Measurements from ENCODE around the gene PLLP. TPM values are rescaled to one million over a fixed set of nuclear protein-coding genes. Genes with fewer than 3 reads are reported as not detected.
A peak's percentile ranks its signal among the peaks of the same experiment; 100 is the strongest.

The PLLP gene
- total RNA-seq, 1 donor from 2014 or later: 104 TPM

DNA sequence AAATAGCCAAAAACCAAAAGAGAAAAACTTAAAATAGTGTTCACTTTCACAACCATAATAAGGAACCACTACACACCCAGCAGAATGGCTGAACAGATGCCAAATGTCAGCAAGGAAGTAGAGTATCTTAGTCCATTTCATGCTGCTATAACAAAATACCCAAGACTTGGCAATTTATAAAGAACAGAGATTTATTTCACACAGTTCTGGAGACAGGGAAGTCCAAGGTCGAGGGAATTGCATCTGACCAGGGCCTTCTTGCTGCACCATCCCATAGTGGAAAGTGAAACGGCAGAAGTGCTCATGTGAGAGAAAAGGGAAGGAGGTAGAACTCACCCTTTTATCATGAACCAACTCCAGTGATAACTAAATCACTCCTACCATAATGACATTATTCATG is 40.3 kb upstream of the PLLP start:
- Histone ChIP-seq H3K36me3 (no peaks in the 10 kb centered on the region), H3K27me3 (no peaks in the 10 kb centered on the region), H3K27ac (no peak overlapping the region), H3K9me3 (no peaks in the 10 kb centered on the region), H3K4me1 (no peaks in the 10 kb centered on the region), H3K4me3 (no peak overlapping the region)
- intact Hi-C loops (cut with DNase I): no loop called here
- DNase-seq: no peak
- TF ChIP-seq, protein P1, sequence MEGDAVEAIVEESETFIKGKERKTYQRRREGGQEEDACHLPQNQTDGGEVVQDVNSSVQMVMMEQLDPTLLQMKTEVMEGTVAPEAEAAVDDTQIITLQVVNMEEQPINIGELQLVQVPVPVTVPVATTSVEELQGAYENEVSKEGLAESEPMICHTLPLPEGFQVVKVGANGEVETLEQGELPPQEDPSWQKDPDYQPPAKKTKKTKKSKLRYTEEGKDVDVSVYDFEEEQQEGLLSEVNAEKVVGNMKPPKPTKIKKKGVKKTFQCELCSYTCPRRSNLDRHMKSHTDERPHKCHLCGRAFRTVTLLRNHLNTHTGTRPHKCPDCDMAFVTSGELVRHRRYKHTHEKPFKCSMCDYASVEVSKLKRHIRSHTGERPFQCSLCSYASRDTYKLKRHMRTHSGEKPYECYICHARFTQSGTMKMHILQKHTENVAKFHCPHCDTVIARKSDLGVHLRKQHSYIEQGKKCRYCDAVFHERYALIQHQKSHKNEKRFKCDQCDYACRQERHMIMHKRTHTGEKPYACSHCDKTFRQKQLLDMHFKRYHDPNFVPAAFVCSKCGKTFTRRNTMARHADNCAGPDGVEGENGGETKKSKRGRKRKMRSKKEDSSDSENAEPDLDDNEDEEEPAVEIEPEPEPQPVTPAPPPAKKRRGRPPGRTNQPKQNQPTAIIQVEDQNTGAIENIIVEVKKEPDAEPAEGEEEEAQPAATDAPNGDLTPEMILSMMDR (IDR thresholded peaks at IDR 0.05): no peak
- ATAC-seq: peak; percentile 74

GRCh38 chr16:57319646-57320045 is 35.2 kb upstream of the PLLP start:
- Histone ChIP-seq H3K9me3 (no peaks in the 10 kb centered on the region), H3K4me1 (peaks cover 5% of the 10 kb centered on the region), H3K27me3 (no peaks in the 10 kb centered on the region), H3K27ac (no peak overlapping the region), H3K36me3 (no peaks in the 10 kb centered on the region), H3K4me3 (no peak overlapping the region)
- TF ChIP-seq, protein P1 (IDR thresholded peaks at IDR 0.05): no peak
- ATAC-seq (no peak), DNase-seq (no peak)
- intact Hi-C loops (cut with DNase I): no loop called here

GRCh38 chr16:57318240-57318970 is 33.9 kb upstream of the PLLP start:
- ATAC-seq: no peak
- Histone ChIP-seq H3K36me3 (no peaks in the 10 kb centered on the region), H3K27me3 (no peaks in the 10 kb centered on the region), H3K27ac (no peak overlapping the region), H3K9me3 (no peaks in the 10 kb centered on the region), H3K4me1 (peaks cover 10% of the 10 kb centered on the region), H3K4me3 (no peak overlapping the region)
- TF ChIP-seq, protein P1 (IDR thresholded peaks at IDR 0.05): no peak
- DNase-seq: no peak
- intact Hi-C loops (cut with DNase I): no loop called here

GRCh38 chr16:57316390-57317017 is 32.0 kb upstream of the PLLP start:
- H3K4me3 ChIP-seq: no peak overlapping the region
- H3K9me3 ChIP-seq: no peaks in the 10 kb centered on the region
- H3K27me3 ChIP-seq: no peaks in the 10 kb centered on the region
- peak overlapping the region; percentile 74 for H3K27ac ChIP-seq
- intact Hi-C loops (cut with DNase I): no loop called here
- ATAC-seq (peak; percentile 66), DNase-seq (no peak)
- H3K36me3 ChIP-seq: no peaks in the 10 kb centered on the region
- peaks cover 10% of the 10 kb centered on the region for H3K4me1 ChIP-seq
- TF ChIP-seq, protein P1 (IDR thresholded peaks at IDR 0.05): no peak

GRCh38 chr16:57315416-57315815 is 30.9 kb upstream of the PLLP start:
- ATAC-seq (no peak), DNase-seq (no peak)
- intact Hi-C loops (cut with DNase I): no loop called here
- no peaks in the 10 kb centered on the region for H3K27me3 ChIP-seq
- H3K4me3 ChIP-seq: no peak overlapping the region
- H3K36me3 ChIP-seq: no peaks in the 10 kb centered on the region
- H3K4me1 ChIP-seq: peaks cover 10% of the 10 kb centered on the region
- no peaks in the 10 kb centered on the region for H3K9me3 ChIP-seq
- TF ChIP-seq, protein P1 (IDR thresholded peaks at IDR 0.05): no peak
- no peak overlapping the region for H3K27ac ChIP-seq
